NCI-H2227 (cell line): ENCODE data around the gene TKTL1.

ENCODE experiments used
- DNase-seq: peaks from one replicate; lab custom pipeline; 2025; ENCODE audit not compliant: unreplicated experiment; lab: John Stamatoyannopoulos, UW

Gene TKTL1

GRCh38 chrX:154374313-154375155, 78.9 kb downstream of the TKTL1 start, which contains the start of gene FLNA:
FLNA (minus strand) TSS chrX:154374634; CDS start chrX:154371245, 3,389 bp downstream.
- peak; percentile 32 for DNase-seq

GRCh38 chrX:154375156-154375504, 79.5 kb downstream of the TKTL1 start:
- DNase-seq = no peak

GRCh38 chrX:154376774-154377173, 81.2 kb downstream of the TKTL1 start:
- DNase-seq = no peak

GRCh38 chrX:154378059-154378798, 82.6 kb downstream of the TKTL1 start:
- peak; percentile 70 for DNase-seq

- DNase-seq = peak; percentile 100
These were observed 83.4 kb downstream of the TKTL1 start, which contains the start of gene EMD for GRCh38 chrX:154378799-154379568. EMD (plus strand) TSS chrX:154379295; CDS start chrX:154379485, 190 bp downstream.

- DNase-seq = peak; percentile 51
These were observed 84.0 kb downstream of the TKTL1 start for GRCh38 chrX:154379569-154379951.
